AG09309 (cell line): ENCODE measurements around the gene TBC1D1.

Experiments
- DNase-seq: peaks from one replicate; pipeline ENCODE4 v3.0.0-alpha.2; 2010; ENCODE audit warnings: low read depth
- H3K4me3 ChIP-seq: 2 replicates; pipeline ENCODE4 v1.5.1; 2011; ENCODE audit warnings: mild to moderate bottlenecking, low read depth, low read length, moderate library complexity; ENCODE audit not compliant: control insufficient read depth
- TF ChIP-seq, protein P1 (sequence below): IDR thresholded peaks from 2 replicates; pipeline ENCODE4 v1.5.1; 2011; ENCODE audit warnings: mild to moderate bottlenecking, low read depth, low read length, inconsistent platforms; ENCODE audit not compliant: insufficient read depth, control insufficient read depth; ENCODE audit errors: missing control alignments

TBC1D1 gene

GRCh38 chr4:38181286-38181685 lies 290.4 kb downstream of the TBC1D1 start:
- DNase-seq = no peak
- no peak overlapping the region for H3K4me3 ChIP-seq
- TF ChIP-seq, protein P1, sequence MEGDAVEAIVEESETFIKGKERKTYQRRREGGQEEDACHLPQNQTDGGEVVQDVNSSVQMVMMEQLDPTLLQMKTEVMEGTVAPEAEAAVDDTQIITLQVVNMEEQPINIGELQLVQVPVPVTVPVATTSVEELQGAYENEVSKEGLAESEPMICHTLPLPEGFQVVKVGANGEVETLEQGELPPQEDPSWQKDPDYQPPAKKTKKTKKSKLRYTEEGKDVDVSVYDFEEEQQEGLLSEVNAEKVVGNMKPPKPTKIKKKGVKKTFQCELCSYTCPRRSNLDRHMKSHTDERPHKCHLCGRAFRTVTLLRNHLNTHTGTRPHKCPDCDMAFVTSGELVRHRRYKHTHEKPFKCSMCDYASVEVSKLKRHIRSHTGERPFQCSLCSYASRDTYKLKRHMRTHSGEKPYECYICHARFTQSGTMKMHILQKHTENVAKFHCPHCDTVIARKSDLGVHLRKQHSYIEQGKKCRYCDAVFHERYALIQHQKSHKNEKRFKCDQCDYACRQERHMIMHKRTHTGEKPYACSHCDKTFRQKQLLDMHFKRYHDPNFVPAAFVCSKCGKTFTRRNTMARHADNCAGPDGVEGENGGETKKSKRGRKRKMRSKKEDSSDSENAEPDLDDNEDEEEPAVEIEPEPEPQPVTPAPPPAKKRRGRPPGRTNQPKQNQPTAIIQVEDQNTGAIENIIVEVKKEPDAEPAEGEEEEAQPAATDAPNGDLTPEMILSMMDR = no peak

DNA sequence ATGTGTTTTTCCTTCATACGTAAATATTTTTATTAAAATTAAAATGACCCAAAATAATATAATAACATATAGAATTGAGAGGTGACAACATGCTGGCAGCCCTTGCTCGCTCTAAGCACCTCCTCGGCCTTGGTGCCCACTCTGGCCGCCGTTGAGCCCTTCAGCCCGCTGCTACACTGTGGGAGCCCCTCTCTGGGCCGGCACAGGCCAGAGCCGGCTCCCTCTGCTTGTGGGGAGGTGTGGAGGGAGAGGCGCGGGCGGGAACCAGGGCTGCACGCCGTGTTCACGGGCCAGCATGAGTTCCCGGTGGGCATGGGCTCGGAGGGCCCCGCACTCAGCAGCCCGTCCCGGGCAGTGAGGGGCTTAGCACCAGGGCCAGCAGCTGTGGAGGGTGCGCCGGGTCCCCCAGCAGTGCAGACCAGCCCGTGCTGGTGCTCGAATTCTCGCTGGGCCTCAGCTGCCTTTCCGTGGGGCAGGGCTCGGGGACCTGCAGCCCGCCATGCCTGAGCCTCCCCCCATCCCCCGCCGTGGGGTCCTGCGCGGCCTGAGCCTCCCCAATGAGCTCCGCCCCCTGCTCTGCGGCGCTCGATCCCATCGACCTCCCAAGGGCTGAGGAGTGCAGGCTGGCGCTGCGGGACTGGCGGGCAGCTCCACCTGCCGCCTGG lies 291.6 kb downstream of the TBC1D1 start:
- DNase-seq = no peak
- TF ChIP-seq, protein P1 = no peak
- no peak overlapping the region for H3K4me3 ChIP-seq

DNA sequence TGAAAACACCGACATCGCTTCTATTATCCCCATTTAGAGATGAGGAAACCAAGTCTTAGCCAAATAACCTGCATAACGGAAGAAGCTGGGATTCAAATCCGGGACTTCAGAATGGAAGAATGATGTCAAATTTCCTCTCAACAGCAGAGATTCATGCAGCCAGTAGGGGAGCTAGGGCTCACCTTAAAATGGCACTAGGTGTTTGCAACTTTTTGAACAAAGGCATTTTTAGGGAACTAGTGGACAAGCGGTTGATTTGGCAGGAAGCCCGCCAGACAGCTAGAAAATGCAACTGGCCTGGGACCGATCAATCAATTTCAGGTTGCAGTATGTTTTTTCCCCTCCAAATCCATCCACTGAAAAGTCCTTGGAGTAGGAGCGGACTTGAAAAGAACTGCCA lies 293.5 kb downstream of the TBC1D1 start:
- TF ChIP-seq, protein P1 = peak; percentile 35
- no peak for DNase-seq
- H3K4me3 ChIP-seq = no peak overlapping the region

- H3K4me3 ChIP-seq = no peak overlapping the region
- TF ChIP-seq, protein P1 = no peak
- no peak for DNase-seq
Measured at GRCh38 chr4:38185406-38186144, 294.7 kb downstream of the TBC1D1 start.

- no peak for DNase-seq
- TF ChIP-seq, protein P1 = no peak
- no peak overlapping the region for H3K4me3 ChIP-seq
Measured at GRCh38 chr4:38188136-38188535, 297.3 kb downstream of the TBC1D1 start.

DNA sequence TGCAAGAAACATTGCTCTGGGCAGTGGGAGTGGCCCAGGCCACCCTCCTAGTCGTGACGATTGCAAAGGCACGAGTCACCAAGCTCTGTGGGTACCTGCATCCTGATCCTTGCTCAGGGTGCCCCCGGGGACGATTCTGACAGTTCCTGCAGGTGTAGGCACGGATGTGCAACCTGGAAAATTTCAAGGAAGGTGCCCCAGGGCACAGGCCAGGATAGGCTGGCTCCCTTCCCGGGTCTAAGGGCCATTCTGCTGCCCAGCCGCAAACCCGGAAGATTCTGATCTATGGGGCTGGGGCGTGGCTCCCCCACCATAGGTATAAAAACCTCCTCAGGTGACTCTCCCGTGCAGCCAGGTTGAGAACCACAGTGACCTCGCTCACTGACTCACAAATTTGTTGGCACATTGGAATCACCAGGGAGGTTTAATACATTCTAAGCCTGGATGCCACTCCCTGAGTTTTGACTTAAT lies 297.8 kb downstream of the TBC1D1 start:
- TF ChIP-seq, protein P1 = no peak
- no peak for DNase-seq

More for the DNA sequence above, 297.8 kb downstream of the TBC1D1 start:
- no peak overlapping the region for H3K4me3 ChIP-seq
